Esophagus squamous epithelium (tissue), 4 donors: ENCODE results near the gene C8B.

Experiments used
- CTCF ChIP-seq, 6 experiments: fragments of 450-650 bp in 4 of 6; fragments of 200-600 bp in 2 of 6; sonication (generic) in 2 of 6; IDR thresholded peaks; one replicate each; pipeline ENCODE4 v1.5.1; 2016 to 2019; ENCODE audit warnings: antibody characterized with exemption in 6 of 6, mild to moderate bottlenecking in 4 of 6, moderate library complexity in 4 of 6
- POLR2A ChIP-seq, 4 donors: fragments of 450-650 bp; IDR thresholded peaks; one replicate each; pipeline ENCODE4 v1.6.1; 2017; ENCODE audit warnings: antibody characterized with exemption in 4 of 4, mild to moderate bottlenecking in 4 of 4, moderate library complexity in 3 of 4

GRCh38 chr1:56958526-56958925, 7.3 kb downstream of the C8B start:
- TF ChIP-seq CTCF (IDR thresholded peaks at IDR 0.05) (no peak), POLR2A (IDR thresholded peaks at IDR 0.05) (no peak)
